SK-N-SH (cell line): ENCODE results near the gene TMOD3. TPM values are rescaled to one million over a fixed set of nuclear protein-coding genes. Genes with fewer than 3 reads are reported as not detected.

ENCODE experiments used
- CTCF ChIA-PET: fragments of 300-600, 350-600 bp; formaldehyde crosslinking; extraction: SDS; loops from one replicate; lab custom pipeline; 2021; lab: Yijun Ruan, JAX
- POLR2A ChIA-PET: fragments of 350-600 bp; sonication (Branson Sonifier 250); formaldehyde crosslinking; extraction: SDS; loops from one replicate; lab custom pipeline; 2020; ENCODE audit warnings: antibody characterized with exemption, inconsistent platforms; lab: Yijun Ruan, JAX
- DNase-seq: peaks from one replicate; pipeline ENCODE4 v3.0.0; 2012
- H2AFZ ChIP-seq: fragments of 200-600 bp; sonication (generic); 2 replicates; pipeline ENCODE4 v1.8.1; 2016; ENCODE audit warnings: antibody characterized with exemption, mild to moderate bottlenecking, low read depth
- H3F3A ChIP-seq: fragments of 200-600 bp; sonication (generic); replicated peaks from 2 replicates; pipeline ENCODE3; 2016; ENCODE audit warnings: antibody characterized with exemption, mild to moderate bottlenecking; ENCODE audit not compliant: insufficient read depth
- H3K27ac ChIP-seq, 2 experiments: fragments of 200-500 bp in 1 of 2; fragments of 200-600 bp in 1 of 2; sonication (Bioruptor generic) in 1 of 2; sonication (generic), shearing (Covaris generic) in 1 of 2; 2 replicates each; pipeline versions ENCODE4 v1.5.1 to v1.6.1; 2014 to 2016; ENCODE audit warnings: low read depth in 2 of 2, inconsistent platforms in 1 of 2, low read length in 1 of 2, mild to moderate bottlenecking in 1 of 2, mixed read lengths in 1 of 2
- H3K27me3 ChIP-seq: fragments of 200-600 bp; sonication (generic), shearing (Covaris generic); 2 replicates; pipeline ENCODE4 v1.6.1; 2016; ENCODE audit warnings: mixed run types; ENCODE audit not compliant: insufficient read depth
- H3K36me3 ChIP-seq, 2 experiments: fragments of 200-500 bp in 1 of 2; fragments of 200-600 bp in 1 of 2; sonication (Bioruptor generic) in 1 of 2; sonication (generic) in 1 of 2; replicated peaks in 1 of 2; 2 replicates each; pipeline versions ENCODE3 to v1.5.1; 2014 to 2016; ENCODE audit warnings: low read length in 1 of 2, mild to moderate bottlenecking in 1 of 2; ENCODE audit not compliant: insufficient read depth in 2 of 2, control insufficient read depth in 1 of 2
- H3K4me1 ChIP-seq, 2 experiments: fragments of 200-500 bp in 1 of 2; fragments of 200-600 bp in 1 of 2; sonication (Bioruptor generic) in 1 of 2; sonication (generic), shearing (Covaris generic) in 1 of 2; 2 replicates each; pipeline versions ENCODE4 v1.5.1 to v1.6.1; 2014 to 2016; ENCODE audit warnings: low read depth in 1 of 2, low read length in 1 of 2, mixed run types in 1 of 2; ENCODE audit not compliant: insufficient read depth in 2 of 2, control insufficient read depth in 1 of 2
- H3K4me2 ChIP-seq: fragments of 200-600 bp; sonication (generic), shearing (Covaris generic); 2 replicates; pipeline ENCODE4 v1.6.1; 2017; ENCODE audit warnings: mixed run types
- H3K4me3 ChIP-seq, 2 experiments: fragments of 200-500 bp in 1 of 2; fragments of 200-600 bp in 1 of 2; sonication (Bioruptor generic) in 1 of 2; sonication (generic), shearing (Covaris generic) in 1 of 2; 2 replicates each; pipeline versions ENCODE4 v1.5.1 to v1.8.1; 2014 to 2016; ENCODE audit warnings: low read depth in 2 of 2, inconsistent platforms in 1 of 2, low read length in 1 of 2, mild to moderate bottlenecking in 1 of 2, mixed read lengths in 1 of 2, moderate library complexity in 1 of 2
- H3K79me2 ChIP-seq: fragments of 200-600 bp; sonication (generic); 2 replicates; pipeline ENCODE4 v1.8.1; 2017; ENCODE audit warnings: mild to moderate bottlenecking; ENCODE audit not compliant: insufficient read depth
- H3K9ac ChIP-seq: fragments of 200-600 bp; sonication (generic); 2 replicates; pipeline ENCODE4 v1.6.1; 2017; ENCODE audit warnings: mixed run types
- H3K9me2 ChIP-seq: fragments of 200-600 bp; sonication (generic); 2 replicates; pipeline ENCODE4 v1.6.1; 2017; ENCODE audit warnings: mixed run types
- H3K9me3 ChIP-seq: fragments of 200-600 bp; sonication (generic); 2 replicates; pipeline ENCODE4 v1.6.1; 2017; ENCODE audit warnings: mixed run types, mild to moderate bottlenecking, moderate library complexity
- H4K20me1 ChIP-seq: fragments of 200-600 bp; sonication (generic); 2 replicates; pipeline ENCODE4 v1.6.1; 2017; ENCODE audit warnings: mild to moderate bottlenecking, mixed run types; ENCODE audit not compliant: insufficient read depth
- CHD2 ChIP-seq: fragments of 150-350 bp; IDR thresholded peaks from 2 replicates; pipeline ENCODE4 v1.6.1; 2018; ENCODE audit warnings: low read length; ENCODE audit not compliant: partially characterized antibody
- FOSL2 ChIP-seq: IDR thresholded peaks from 2 replicates; pipeline ENCODE4 v1.4.0; 2012; ENCODE audit warnings: low read depth, mild to moderate bottlenecking, moderate library complexity, borderline replicate concordance
- GATA2 ChIP-seq: sonication (generic); formaldehyde crosslinking; IDR thresholded peaks from 2 replicates; pipeline ENCODE4 v1.5.0; 2020; ENCODE audit warnings: mild to moderate bottlenecking, missing genetic modification reagents
- JUND ChIP-seq: IDR thresholded peaks from 2 replicates; pipeline ENCODE4 v1.4.0; 2012
- MAX ChIP-seq: IDR thresholded peaks from 2 replicates; pipeline ENCODE4 v1.4.0; 2012; ENCODE audit warnings: low read depth
- MEF2A ChIP-seq: IDR thresholded peaks from 2 replicates; pipeline ENCODE4 v1.4.0; 2012; ENCODE audit warnings: low read depth, borderline replicate concordance
- NFIC ChIP-seq: IDR thresholded peaks from 2 replicates; pipeline ENCODE4 v1.4.0; 2012; ENCODE audit warnings: borderline replicate concordance
- NRF1 ChIP-seq: IDR thresholded peaks from 2 replicates; pipeline ENCODE4 v1.6.1; 2012; ENCODE audit warnings: low read depth, mild to moderate bottlenecking, low read length
- POLR2AphosphoS5 ChIP-seq: IDR thresholded peaks from 2 replicates; pipeline ENCODE4 v1.6.1; 2012; ENCODE audit warnings: low read depth, low read length
- RAD21 ChIP-seq: IDR thresholded peaks from 2 replicates; pipeline ENCODE4 v1.6.1; 2012; ENCODE audit warnings: mild to moderate bottlenecking, low read length
- SIN3A ChIP-seq: IDR thresholded peaks from 2 replicates; pipeline ENCODE4 v1.6.1; 2012; ENCODE audit warnings: low read depth, mild to moderate bottlenecking, low read length, moderate library complexity, borderline replicate concordance
- TCF12 ChIP-seq: IDR thresholded peaks from 2 replicates; pipeline ENCODE4 v1.4.0; 2012
- TEAD4 ChIP-seq: IDR thresholded peaks from 2 replicates; pipeline ENCODE4 v1.4.0; 2012; ENCODE audit warnings: mild to moderate bottlenecking, borderline replicate concordance; ENCODE audit not compliant: insufficient read depth
- WGBS: methylation state at CpG from one replicate; pipeline ENCODE4 v1.1.6; 2017; ENCODE audit warnings: low lambda C conversion rate; 5-methylcytosine and 5-hydroxymethylcytosine counted together
- polyA plus RNA-seq, 3 experiments: library from polyadenylated mRNA; depleted of rRNA; stranded (reverse); fragments of >200 nt; gene quantifications; 2 replicates each; pipeline ENCODE4 v1.2.3, GENCODE V29; 2012
- TF ChIP-seq, protein P1 (sequence below): IDR thresholded peaks from 2 replicates; pipeline ENCODE4 v1.4.0; 2012; ENCODE audit warnings: low read depth, borderline replicate concordance
- TF ChIP-seq, protein P2 (sequence below): fragments of 150-350 bp; IDR thresholded peaks from 2 replicates; pipeline ENCODE4 v1.6.1; 2016; ENCODE audit warnings: mild to moderate bottlenecking, low read depth, low read length
- TF ChIP-seq, protein P3 (sequence below): IDR thresholded peaks from 2 replicates; pipeline ENCODE4; 2012
- TF ChIP-seq, protein P4 (sequence below): IDR thresholded peaks from 2 replicates; pipeline ENCODE4 v1.4.0; 2012; ENCODE audit warnings: low read depth, borderline replicate concordance

The TMOD3 gene
- polyA plus RNA-seq, 1 of the 3 experiments (the other 2 are of a cell fraction) = 6.0 TPM

- no peak for TF ChIP-seq SIN3A
- no peak for TF ChIP-seq GATA2 (CRISPR knock-in tag)
- no peak for TF ChIP-seq POLR2AphosphoS5
- TF ChIP-seq MAX = no peak
- TF ChIP-seq TCF12 = no peak
These were observed 20.4 kb downstream of the TMOD3 start (continued) for GRCh38 chr15:51849860-51850259.

GRCh38 chr15:51853998-51854397 lies 24.5 kb downstream of the TMOD3 start:
- H3K27ac ChIP-seq = no peak overlapping the region
- H3K4me2 ChIP-seq = no peak overlapping the region
- no peak for TF ChIP-seq MEF2A
- TF ChIP-seq NFIC = no peak
- no peak for TF ChIP-seq JUND
- TF ChIP-seq, protein P1, sequence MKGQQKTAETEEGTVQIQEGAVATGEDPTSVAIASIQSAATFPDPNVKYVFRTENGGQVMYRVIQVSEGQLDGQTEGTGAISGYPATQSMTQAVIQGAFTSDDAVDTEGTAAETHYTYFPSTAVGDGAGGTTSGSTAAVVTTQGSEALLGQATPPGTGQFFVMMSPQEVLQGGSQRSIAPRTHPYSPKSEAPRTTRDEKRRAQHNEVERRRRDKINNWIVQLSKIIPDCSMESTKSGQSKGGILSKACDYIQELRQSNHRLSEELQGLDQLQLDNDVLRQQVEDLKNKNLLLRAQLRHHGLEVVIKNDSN = no peak
- TF ChIP-seq FOSL2 = no peak
- TF ChIP-seq, protein P2, sequence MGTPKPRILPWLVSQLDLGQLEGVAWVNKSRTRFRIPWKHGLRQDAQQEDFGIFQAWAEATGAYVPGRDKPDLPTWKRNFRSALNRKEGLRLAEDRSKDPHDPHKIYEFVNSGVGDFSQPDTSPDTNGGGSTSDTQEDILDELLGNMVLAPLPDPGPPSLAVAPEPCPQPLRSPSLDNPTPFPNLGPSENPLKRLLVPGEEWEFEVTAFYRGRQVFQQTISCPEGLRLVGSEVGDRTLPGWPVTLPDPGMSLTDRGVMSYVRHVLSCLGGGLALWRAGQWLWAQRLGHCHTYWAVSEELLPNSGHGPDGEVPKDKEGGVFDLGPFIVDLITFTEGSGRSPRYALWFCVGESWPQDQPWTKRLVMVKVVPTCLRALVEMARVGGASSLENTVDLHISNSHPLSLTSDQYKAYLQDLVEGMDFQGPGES = no peak
- TF ChIP-seq RAD21 = no peak
- TF ChIP-seq, protein P3, sequence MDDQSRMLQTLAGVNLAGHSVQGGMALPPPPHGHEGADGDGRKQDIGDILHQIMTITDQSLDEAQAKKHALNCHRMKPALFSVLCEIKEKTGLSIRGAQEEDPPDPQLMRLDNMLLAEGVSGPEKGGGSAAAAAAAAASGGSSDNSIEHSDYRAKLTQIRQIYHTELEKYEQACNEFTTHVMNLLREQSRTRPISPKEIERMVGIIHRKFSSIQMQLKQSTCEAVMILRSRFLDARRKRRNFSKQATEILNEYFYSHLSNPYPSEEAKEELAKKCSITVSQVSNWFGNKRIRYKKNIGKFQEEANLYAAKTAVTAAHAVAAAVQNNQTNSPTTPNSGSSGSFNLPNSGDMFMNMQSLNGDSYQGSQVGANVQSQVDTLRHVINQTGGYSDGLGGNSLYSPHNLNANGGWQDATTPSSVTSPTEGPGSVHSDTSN = no peak
- no peak for TF ChIP-seq NRF1
- no peak for TF ChIP-seq CHD2
- TF ChIP-seq, protein P4, sequence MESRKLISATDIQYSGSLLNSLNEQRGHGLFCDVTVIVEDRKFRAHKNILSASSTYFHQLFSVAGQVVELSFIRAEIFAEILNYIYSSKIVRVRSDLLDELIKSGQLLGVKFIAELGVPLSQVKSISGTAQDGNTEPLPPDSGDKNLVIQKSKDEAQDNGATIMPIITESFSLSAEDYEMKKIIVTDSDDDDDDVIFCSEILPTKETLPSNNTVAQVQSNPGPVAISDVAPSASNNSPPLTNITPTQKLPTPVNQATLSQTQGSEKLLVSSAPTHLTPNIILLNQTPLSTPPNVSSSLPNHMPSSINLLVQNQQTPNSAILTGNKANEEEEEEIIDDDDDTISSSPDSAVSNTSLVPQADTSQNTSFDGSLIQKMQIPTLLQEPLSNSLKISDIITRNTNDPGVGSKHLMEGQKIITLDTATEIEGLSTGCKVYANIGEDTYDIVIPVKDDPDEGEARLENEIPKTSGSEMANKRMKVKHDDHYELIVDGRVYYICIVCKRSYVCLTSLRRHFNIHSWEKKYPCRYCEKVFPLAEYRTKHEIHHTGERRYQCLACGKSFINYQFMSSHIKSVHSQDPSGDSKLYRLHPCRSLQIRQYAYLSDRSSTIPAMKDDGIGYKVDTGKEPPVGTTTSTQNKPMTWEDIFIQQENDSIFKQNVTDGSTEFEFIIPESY = no peak
- TF ChIP-seq TEAD4 = no peak
- TF ChIP-seq GATA2 (CRISPR knock-in tag) = no peak
- no peak for TF ChIP-seq MAX
- TF ChIP-seq, all 33 proteins: peak for 0
- DNase-seq = no peak
- H3K9me2 ChIP-seq = no peaks in the 10 kb centered on the region
- WGBS = 95% methylated on average over 2 of the region's 2 CpGs
- peaks cover 100% of the 10 kb centered on the region for H3K79me2 ChIP-seq
- H2AFZ ChIP-seq = no peak overlapping the region
- H3F3A ChIP-seq = no peaks in the 10 kb centered on the region
- peaks cover 0 to 17% of the 10 kb centered on the region in 2 experiments; a peak in 1 of 4 replicates for H3K4me1 ChIP-seq
- no peak overlapping the region for H3K9ac ChIP-seq
- H3K4me3 ChIP-seq = no peak overlapping the region
- ChIA-PET CTCF (interaction anchor here (0.8 kb wide), 1 partner anchor 9 kb away, joined by 3 read pairs; no protein-coding TSS in a partner anchor), POLR2A (no interaction called here)
- H3K36me3 ChIP-seq = peaks cover 0 to 8% of the 10 kb centered on the region in 2 experiments
- H4K20me1 ChIP-seq = peaks cover 59% of the 10 kb centered on the region
- H3K9me3 ChIP-seq = no peaks in the 10 kb centered on the region
- no peaks in the 10 kb centered on the region for H3K27me3 ChIP-seq
